SK-N-MC (cell line): Measurements from ENCODE around the gene RSU1.

Source experiments
- DNase-seq: peaks from one replicate; pipeline ENCODE4 v3.0.0-alpha.2; 2011; ENCODE audit warnings: low read depth, low spot score
- H3K27ac ChIP-seq: fragments of 200-600 bp; sonication (generic); 2 replicates; pipeline ENCODE4 v1.5.1; 2016; ENCODE audit warnings: mixed run types
- H3K36me3 ChIP-seq: fragments of 200-600 bp; sonication (generic); 2 replicates; pipeline ENCODE4 v1.6.1; 2017; ENCODE audit warnings: antibody characterized with exemption, low read length, mixed read lengths; ENCODE audit not compliant: insufficient read depth
- H3K4me3 ChIP-seq: fragments of 200-600 bp; sonication (generic); 2 replicates; pipeline ENCODE4 v1.5.1; 2016
- H3K9ac ChIP-seq: fragments of 200-600 bp; sonication (generic); 2 replicates; pipeline ENCODE4 v1.8.0; 2017; ENCODE audit warnings: mixed run types, mixed read lengths; ENCODE audit not compliant: insufficient read length
- H3K9me3 ChIP-seq: fragments of 200-600 bp; sonication (generic); 2 replicates; pipeline ENCODE4 v1.6.1; 2017; ENCODE audit warnings: low read depth, mild to moderate bottlenecking, antibody characterized with exemption, low read length, moderate library complexity, mixed read lengths
- EZH2 ChIP-seq: fragments of 200-600 bp; sonication (generic); IDR thresholded peaks from one replicate; pipeline ENCODE4 v1.6.1; 2017; ENCODE audit warnings: antibody characterized with exemption
- FOXP2 ChIP-seq: optimal IDR thresholded peaks from 2 replicates; pipeline ENCODE3; 2011; ENCODE audit warnings: mild to moderate bottlenecking, moderate library complexity; ENCODE audit not compliant: insufficient read depth; ENCODE audit errors: extremely low read length, control extremely low read depth
- POLR2AphosphoS5 ChIP-seq: IDR thresholded peaks from 2 replicates; pipeline ENCODE4 v1.6.1; 2012; ENCODE audit warnings: mild to moderate bottlenecking, low read depth, low read length, borderline replicate concordance

RSU1 gene

GRCh38 chr10:16746856-16747255 lies 70.4 kb downstream of the RSU1 start:
- H3K4me3 ChIP-seq, result no peak overlapping the region
- H3K9me3 ChIP-seq, result no peaks in the 10 kb centered on the region
- no peaks in the 10 kb centered on the region for H3K36me3 ChIP-seq
- no peak overlapping the region for H3K9ac ChIP-seq
- H3K27ac ChIP-seq, result no peak overlapping the region
- DNase-seq, result no peak
- no peak for TF ChIP-seq FOXP2
- no peak for TF ChIP-seq POLR2AphosphoS5
- no peak for TF ChIP-seq EZH2

DNA sequence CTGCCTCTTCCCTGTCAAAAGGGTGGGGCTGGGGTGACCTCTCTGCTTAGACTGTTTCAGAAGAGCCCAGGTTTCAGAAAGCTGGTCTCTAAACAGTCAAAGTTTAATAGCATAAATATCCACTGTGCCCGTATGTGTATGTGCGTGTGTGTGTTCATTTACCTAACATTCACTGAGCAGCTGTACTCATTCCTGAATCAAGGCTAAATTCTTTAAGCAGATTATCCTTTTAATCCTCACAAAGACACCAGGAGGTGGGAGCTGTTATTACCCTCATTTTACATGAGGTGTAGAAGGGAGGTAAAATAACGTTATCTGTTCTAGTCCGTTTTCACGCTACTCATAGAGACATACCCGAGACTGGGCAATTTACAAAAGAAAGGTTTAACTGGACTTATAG lies 72.2 kb downstream of the RSU1 start:
- no peaks in the 10 kb centered on the region for H3K36me3 ChIP-seq
- no peak overlapping the region for H3K9ac ChIP-seq
- H3K4me3 ChIP-seq, result no peak overlapping the region
- TF ChIP-seq EZH2 (no peak), FOXP2 (no peak), POLR2AphosphoS5 (no peak)
- no peak for DNase-seq
- H3K27ac ChIP-seq, result no peak overlapping the region
- H3K9me3 ChIP-seq, result no peaks in the 10 kb centered on the region

- TF ChIP-seq POLR2AphosphoS5 (peak; percentile 25; the same call in 1 of the 2 replicates), EZH2 (no peak), FOXP2 (no peak)
- DNase-seq, result peak; percentile 71
- Histone ChIP-seq H3K27ac (peak overlapping the region; percentile 67; the same call in 1 of the 2 replicates), H3K9me3 (no peaks in the 10 kb centered on the region), H3K4me3 (peak overlapping the region; percentile 24; the same call in 1 of the 2 replicates), H3K36me3 (no peaks in the 10 kb centered on the region), H3K9ac (no peak overlapping the region)
Measured at GRCh38 chr10:16742165-16742960, 74.9 kb downstream of the RSU1 start.

DNA sequence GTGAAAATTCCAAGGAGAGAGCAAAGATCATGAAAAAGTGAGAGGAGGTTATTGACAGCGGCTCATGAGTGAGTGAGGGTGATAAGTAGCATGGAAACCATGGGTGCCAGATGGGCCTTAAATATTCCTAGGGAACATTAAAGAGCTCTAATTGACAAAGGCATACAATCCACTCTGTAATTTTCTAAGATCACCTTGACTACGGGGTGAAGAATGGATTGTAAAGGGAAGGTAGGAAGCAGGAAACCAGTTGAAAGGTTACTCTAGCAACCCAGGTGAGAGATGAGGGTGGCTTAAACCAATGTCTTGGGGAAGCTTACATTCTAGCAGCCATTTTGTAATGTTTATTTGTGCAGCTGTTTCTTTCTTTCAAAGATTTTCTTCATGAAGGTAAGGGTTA lies 75.7 kb downstream of the RSU1 start:
- no peak for DNase-seq
- H3K36me3 ChIP-seq, result no peaks in the 10 kb centered on the region
- no peak overlapping the region for H3K9ac ChIP-seq
- H3K27ac ChIP-seq, result no peak overlapping the region
- no peaks in the 10 kb centered on the region for H3K9me3 ChIP-seq
- TF ChIP-seq POLR2AphosphoS5, result no peak
- H3K4me3 ChIP-seq, result no peak overlapping the region

GRCh38 chr10:16737420-16737819 lies 79.8 kb downstream of the RSU1 start:
- no peak for TF ChIP-seq POLR2AphosphoS5
- TF ChIP-seq FOXP2, result no peak
- no peak for TF ChIP-seq EZH2
- no peak for DNase-seq
- H3K27ac ChIP-seq, result no peak overlapping the region
- H3K36me3 ChIP-seq, result no peaks in the 10 kb centered on the region
- H3K9me3 ChIP-seq, result no peaks in the 10 kb centered on the region
- no peak overlapping the region for H3K4me3 ChIP-seq
- no peak overlapping the region for H3K9ac ChIP-seq

DNA sequence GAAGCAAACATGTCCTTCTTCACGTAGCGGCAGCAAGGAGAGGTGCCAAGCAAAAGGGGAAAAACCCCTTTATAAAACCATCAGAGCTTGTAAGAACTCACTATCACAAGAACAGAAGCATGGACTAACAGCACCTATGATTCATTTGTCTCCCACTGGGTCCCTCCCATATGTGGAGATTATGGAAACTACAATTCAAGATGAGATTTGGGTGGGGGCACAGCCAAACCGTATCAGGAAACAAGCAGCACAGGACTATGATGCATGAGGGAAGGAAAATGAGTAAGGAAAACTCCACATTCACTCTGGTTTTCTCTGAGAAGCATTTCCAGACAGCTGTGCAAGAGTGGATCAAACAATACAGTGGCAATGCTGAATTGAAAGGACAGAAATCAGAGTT lies 81.6 kb downstream of the RSU1 start:
- no peak for DNase-seq
- TF ChIP-seq EZH2 (no peak), POLR2AphosphoS5 (no peak), FOXP2 (no peak)

GRCh38 chr10:16732376-16732775 lies 84.8 kb downstream of the RSU1 start:
- TF ChIP-seq FOXP2 (no peak), POLR2AphosphoS5 (no peak), EZH2 (no peak)
- H3K4me3 ChIP-seq, result no peak overlapping the region
- no peak for DNase-seq
- H3K36me3 ChIP-seq, result no peaks in the 10 kb centered on the region
- H3K9ac ChIP-seq, result no peak overlapping the region
- H3K27ac ChIP-seq, result no peak overlapping the region
- H3K9me3 ChIP-seq, result no peaks in the 10 kb centered on the region

More for the DNA sequence above, 81.6 kb downstream of the RSU1 start:
- H3K36me3 ChIP-seq, result no peaks in the 10 kb centered on the region
- H3K9me3 ChIP-seq, result no peaks in the 10 kb centered on the region
- no peak overlapping the region for H3K4me3 ChIP-seq
- H3K9ac ChIP-seq, result no peak overlapping the region
- H3K27ac ChIP-seq, result no peak overlapping the region

DNA sequence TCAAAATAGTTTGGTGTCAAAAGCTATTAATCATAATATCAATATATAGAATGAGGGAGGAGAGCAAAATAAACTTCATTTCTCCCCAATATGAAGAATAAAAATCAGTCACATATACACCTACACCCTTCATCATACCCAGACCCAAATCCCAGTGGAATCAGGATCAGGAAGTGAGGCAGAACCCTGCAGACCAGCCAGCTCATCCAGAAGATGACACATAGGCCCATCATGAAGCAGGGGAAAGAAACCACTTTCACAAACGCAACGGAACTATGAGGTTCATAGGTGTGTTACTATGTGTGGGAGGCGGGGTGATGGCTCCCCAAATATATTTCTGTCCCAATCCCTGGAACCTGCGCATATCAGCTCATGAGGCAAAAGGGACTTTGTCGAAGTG lies 89.0 kb downstream of the RSU1 start:
- TF ChIP-seq POLR2AphosphoS5 (no peak), EZH2 (no peak)
- H3K36me3 ChIP-seq, result no peaks in the 10 kb centered on the region
- no peak overlapping the region for H3K9ac ChIP-seq
- no peak overlapping the region for H3K27ac ChIP-seq
- H3K9me3 ChIP-seq, result no peaks in the 10 kb centered on the region
- H3K4me3 ChIP-seq, result no peak overlapping the region
- no peak for DNase-seq

DNA sequence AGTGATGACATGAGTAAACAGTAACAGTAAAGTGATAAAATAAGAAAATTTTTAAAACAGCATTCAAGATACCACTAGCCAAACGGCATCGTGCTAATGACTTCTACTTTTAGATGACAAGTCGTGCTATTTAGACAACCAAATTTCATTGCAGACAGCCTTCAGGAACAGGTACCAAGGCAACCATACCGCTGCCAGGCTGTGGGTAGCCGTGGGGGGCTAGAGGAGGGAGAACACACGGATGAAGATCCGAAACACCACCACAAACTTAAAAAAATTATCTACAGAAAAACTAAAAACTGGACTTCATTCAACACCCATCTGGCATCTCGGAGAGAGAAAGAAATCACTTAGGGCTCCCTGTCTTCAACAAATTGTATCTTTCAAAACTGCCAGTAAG lies 89.6 kb downstream of the RSU1 start:
- Histone ChIP-seq H3K9me3 (no peaks in the 10 kb centered on the region), H3K9ac (no peak overlapping the region), H3K36me3 (no peaks in the 10 kb centered on the region), H3K27ac (no peak overlapping the region), H3K4me3 (no peak overlapping the region)
- TF ChIP-seq EZH2 (no peak), FOXP2 (no peak), POLR2AphosphoS5 (no peak)
- DNase-seq, result no peak
